ENCODE data around the gene RBBP8. TPM values are rescaled to one million over a fixed set of nuclear protein-coding genes. Genes with fewer than 3 reads are reported as not detected.

RBBP8 gene
- total and polyA plus RNA-seq, 2 experiments from 2014 or later = 13.1 to 25.7 TPM

GRCh38 chr18:22977847-22978701, 44.9 kb downstream of the RBBP8 start:
- Histone ChIP-seq H3K27me3 (no peaks in the 10 kb centered on the region), H2AFZ (no peak overlapping the region), H3K79me2 (no peaks in the 10 kb centered on the region), H3K36me3 (replicated peaks; ENCODE audit: insufficient read depth, low read depth) (no peaks in the 10 kb centered on the region), H3K27ac (peak overlapping the region; percentile 45), H3K4me3 (no peak overlapping the region), H3K4me2 (no peak overlapping the region), H4K20me1 (ENCODE audit: insufficient read depth, poor library complexity, severe bottlenecking) (no peaks in the 10 kb centered on the region), H3K9me2 (replicated peaks; ENCODE audit: insufficient read depth) (no peaks in the 10 kb centered on the region), H3K4me1 (ENCODE audit: insufficient read depth) (no peaks in the 10 kb centered on the region), H3K9me3 (ENCODE audit: low read depth) (no peaks in the 10 kb centered on the region)
- TF ChIP-seq, protein P1, sequence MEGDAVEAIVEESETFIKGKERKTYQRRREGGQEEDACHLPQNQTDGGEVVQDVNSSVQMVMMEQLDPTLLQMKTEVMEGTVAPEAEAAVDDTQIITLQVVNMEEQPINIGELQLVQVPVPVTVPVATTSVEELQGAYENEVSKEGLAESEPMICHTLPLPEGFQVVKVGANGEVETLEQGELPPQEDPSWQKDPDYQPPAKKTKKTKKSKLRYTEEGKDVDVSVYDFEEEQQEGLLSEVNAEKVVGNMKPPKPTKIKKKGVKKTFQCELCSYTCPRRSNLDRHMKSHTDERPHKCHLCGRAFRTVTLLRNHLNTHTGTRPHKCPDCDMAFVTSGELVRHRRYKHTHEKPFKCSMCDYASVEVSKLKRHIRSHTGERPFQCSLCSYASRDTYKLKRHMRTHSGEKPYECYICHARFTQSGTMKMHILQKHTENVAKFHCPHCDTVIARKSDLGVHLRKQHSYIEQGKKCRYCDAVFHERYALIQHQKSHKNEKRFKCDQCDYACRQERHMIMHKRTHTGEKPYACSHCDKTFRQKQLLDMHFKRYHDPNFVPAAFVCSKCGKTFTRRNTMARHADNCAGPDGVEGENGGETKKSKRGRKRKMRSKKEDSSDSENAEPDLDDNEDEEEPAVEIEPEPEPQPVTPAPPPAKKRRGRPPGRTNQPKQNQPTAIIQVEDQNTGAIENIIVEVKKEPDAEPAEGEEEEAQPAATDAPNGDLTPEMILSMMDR (IDR thresholded peaks at IDR 0.05; ENCODE audit: poor library complexity) = no peak
- TF ChIP-seq EZH2 (IDR thresholded peaks at IDR 0.05; ENCODE audit: borderline replicate concordance) = no peak
- no peak for TF ChIP-seq EZH2phosphoT487 (IDR thresholded peaks at IDR 0.05; ENCODE audit: low read depth, severe bottlenecking, unreplicated experiment)
- 87% methylated on average over 5 of the region's 5 CpGs for WGBS (ENCODE audit: low lambda C conversion rate, missing lambda C conversion rate)
- peak; percentile 25 for DNase-seq (ENCODE audit: low spot score)

DNA sequence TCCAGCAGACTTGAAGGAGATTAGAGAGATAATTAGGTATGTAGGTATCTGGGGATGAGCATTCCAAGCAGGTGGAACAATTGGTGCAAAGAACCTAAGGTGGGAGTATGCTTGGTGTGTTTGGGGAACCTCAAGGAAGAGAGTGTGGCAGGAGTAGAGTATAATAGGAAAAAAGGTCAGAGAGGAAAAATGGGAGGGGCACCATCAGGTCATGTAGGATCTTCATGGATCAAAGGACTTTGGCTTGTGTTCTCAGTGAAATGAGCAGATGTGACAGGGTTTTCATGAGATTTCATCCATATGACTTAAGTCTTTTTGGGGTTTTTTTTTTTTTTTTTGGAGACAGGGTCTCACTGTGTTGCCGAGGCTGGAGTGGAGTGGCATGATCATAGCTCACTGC, 47.3 kb downstream of the RBBP8 start:
- Histone ChIP-seq H3K79me2 (no peaks in the 10 kb centered on the region), H3K4me2 (no peak overlapping the region), H3K4me1 (ENCODE audit: insufficient read depth) (no peaks in the 10 kb centered on the region), H3K27ac (no peak overlapping the region), H3K27me3 (no peaks in the 10 kb centered on the region), H2AFZ (no peak overlapping the region), H3K36me3 (replicated peaks; ENCODE audit: insufficient read depth, low read depth) (no peaks in the 10 kb centered on the region), H4K20me1 (ENCODE audit: insufficient read depth, poor library complexity, severe bottlenecking) (no peaks in the 10 kb centered on the region), H3K9me2 (replicated peaks; ENCODE audit: insufficient read depth) (no peaks in the 10 kb centered on the region), H3K9me3 (ENCODE audit: low read depth) (no peaks in the 10 kb centered on the region), H3K4me3 (no peak overlapping the region)
- DNase-seq (ENCODE audit: low spot score) = no peak
- TF ChIP-seq, protein P1 (IDR thresholded peaks at IDR 0.05; ENCODE audit: poor library complexity) = no peak
- TF ChIP-seq EZH2 (IDR thresholded peaks at IDR 0.05; ENCODE audit: borderline replicate concordance) (no peak), EZH2phosphoT487 (IDR thresholded peaks at IDR 0.05; ENCODE audit: low read depth, severe bottlenecking, unreplicated experiment) (no peak)
- 91% methylated on average over 1 of the region's 1 CpG for WGBS (ENCODE audit: low lambda C conversion rate, missing lambda C conversion rate)

DNA sequence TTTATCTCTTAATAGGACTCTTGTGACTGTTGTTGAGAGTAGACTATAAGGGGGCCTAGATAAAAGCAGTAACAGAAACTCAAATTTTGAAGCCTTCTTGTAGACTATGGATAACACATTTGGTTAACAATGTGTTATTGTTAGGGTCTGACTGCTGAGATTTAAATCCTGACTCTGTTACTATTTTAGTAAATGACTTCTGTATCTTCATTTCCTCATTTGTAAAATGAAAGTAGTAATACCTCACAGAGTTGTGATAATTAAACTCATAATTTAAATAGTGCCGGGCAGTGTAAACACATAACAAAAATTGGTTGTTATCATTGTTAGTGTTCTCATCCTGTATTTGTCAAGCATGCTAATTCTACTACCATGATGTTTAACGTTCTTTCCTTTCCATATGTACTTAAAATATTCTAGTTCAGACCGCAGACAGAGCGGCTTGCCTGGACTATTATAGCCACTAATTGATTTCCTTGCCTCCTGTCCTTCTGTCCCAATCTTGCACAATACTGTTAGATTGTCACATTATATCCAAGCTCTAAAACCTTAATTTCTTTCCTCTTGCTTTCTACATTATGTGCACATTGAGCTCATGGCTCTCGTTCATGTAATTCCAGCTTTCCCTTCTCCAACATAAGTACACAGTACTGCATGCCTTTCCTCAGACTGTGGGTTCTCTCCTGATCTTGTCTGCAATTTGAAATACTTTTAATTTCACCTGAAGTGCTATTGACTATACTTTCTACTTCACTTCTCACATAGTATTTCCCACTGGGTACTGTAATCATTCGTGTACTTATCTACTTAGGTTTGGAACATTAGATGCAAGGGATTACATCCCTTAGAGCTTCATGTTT, 48.4 kb downstream of the RBBP8 start:
- TF ChIP-seq, protein P1 (IDR thresholded peaks at IDR 0.05; ENCODE audit: poor library complexity) = no peak
- no peak for TF ChIP-seq EZH2 (IDR thresholded peaks at IDR 0.05; ENCODE audit: borderline replicate concordance)
- no peak for TF ChIP-seq EZH2phosphoT487 (IDR thresholded peaks at IDR 0.05; ENCODE audit: low read depth, severe bottlenecking, unreplicated experiment)
- H3K4me2 ChIP-seq = no peak overlapping the region
- WGBS (ENCODE audit: low lambda C conversion rate, missing lambda C conversion rate) = 84% methylated on average over 6 of the region's 6 CpGs
- H4K20me1 ChIP-seq (ENCODE audit: insufficient read depth, poor library complexity, severe bottlenecking) = no peaks in the 10 kb centered on the region
- H3K36me3 ChIP-seq (replicated peaks; ENCODE audit: insufficient read depth, low read depth) = no peaks in the 10 kb centered on the region
- H3K27ac ChIP-seq = no peak overlapping the region
- no peaks in the 10 kb centered on the region for H3K27me3 ChIP-seq
- H3K4me3 ChIP-seq = no peak overlapping the region
- no peaks in the 10 kb centered on the region for H3K4me1 ChIP-seq (ENCODE audit: insufficient read depth)
- H3K9me2 ChIP-seq (replicated peaks; ENCODE audit: insufficient read depth) = no peaks in the 10 kb centered on the region
- no peak for DNase-seq (ENCODE audit: low spot score)
- H2AFZ ChIP-seq = no peak overlapping the region
- H3K79me2 ChIP-seq = no peaks in the 10 kb centered on the region
- H3K9me3 ChIP-seq (ENCODE audit: low read depth) = no peaks in the 10 kb centered on the region

Measured in hepatocyte (in vitro differentiated cells).